IMR-90 (cell line): ENCODE data around the gene S1PR3. TPM values are rescaled to one million over a fixed set of nuclear protein-coding genes. Genes with fewer than 3 reads are reported as not detected.

Source experiments
- ATAC-seq: fragments of 200-7000 bp; cut with Tn5 transposase; 2 replicates; pipeline ENCODE4 v1.9.1; 2020; ENCODE audit warnings: low read depth, mild to moderate bottlenecking, moderate library complexity
- BruUV-seq: library from RNA; stranded (reverse); fragments of 400-500 nt; replicated peaks from 2 replicates; lab custom pipeline; 2021; lab: Mats Ljungman, UMichigan
- CTCF ChIA-PET: fragments of 300-600 bp; formaldehyde crosslinking; extraction: SDS; loops from one replicate; lab custom pipeline; 2021; ENCODE audit warnings: antibody characterized with exemption; lab: Yijun Ruan, JAX
- POLR2A ChIA-PET: fragments of 300-600 bp; sonication (Branson Sonifier 250); formaldehyde crosslinking; loops from one replicate; lab custom pipeline; 2022; ENCODE audit warnings: antibody characterized with exemption; ENCODE audit not compliant: unreplicated experiment; lab: Charles Lee
- DNase-seq: peaks from one replicate; pipeline ENCODE4 v3.0.0; 2013
- H2AFZ ChIP-seq: replicated peaks from 2 replicates; pipeline ENCODE3; 2013; ENCODE audit warnings: low read length, mild to moderate bottlenecking; ENCODE audit not compliant: poor library complexity
- H2AK5ac ChIP-seq: 2 replicates; pipeline ENCODE4 v1.6.1; 2013; ENCODE audit warnings: low read depth, low read length, inconsistent platforms
- H2AK9ac ChIP-seq: replicated peaks from 2 replicates; pipeline ENCODE3; 2013; ENCODE audit warnings: mild to moderate bottlenecking, low read depth, low read length, moderate library complexity; ENCODE audit not compliant: poor library complexity
- H2BK120ac ChIP-seq: 2 replicates; pipeline ENCODE4 v1.6.1; 2013; ENCODE audit warnings: low read depth, low read length, inconsistent platforms
- H2BK15ac ChIP-seq: 3 replicates; pipeline ENCODE4 v1.6.1; 2013; ENCODE audit warnings: low read depth, low read length, inconsistent platforms
- H2BK20ac ChIP-seq: 2 replicates; pipeline ENCODE4 v1.6.1; 2013; ENCODE audit warnings: low read depth, mild to moderate bottlenecking, inconsistent platforms, low read length, moderate library complexity
- H2BK5ac ChIP-seq: 2 replicates; pipeline ENCODE4 v1.6.1; 2013; ENCODE audit warnings: mild to moderate bottlenecking, low read depth, low read length, inconsistent platforms; ENCODE audit not compliant: poor library complexity, severe bottlenecking
- H3K14ac ChIP-seq: replicated peaks from 2 replicates; pipeline ENCODE4 v1.6.1; 2013; ENCODE audit warnings: low read depth, low read length, inconsistent platforms
- H3K18ac ChIP-seq: 2 replicates; pipeline ENCODE4 v1.6.1; 2013; ENCODE audit warnings: low read depth, low read length, control low read depth
- H3K23ac ChIP-seq: 2 replicates; pipeline ENCODE4 v1.6.1; 2013; ENCODE audit warnings: low read depth, low read length, inconsistent platforms
- H3K27ac ChIP-seq: 2 replicates; pipeline ENCODE4 v1.5.1; 2013; ENCODE audit warnings: mild to moderate bottlenecking, control low read depth, low read length; ENCODE audit not compliant: insufficient read depth
- H3K27me3 ChIP-seq: 2 replicates; pipeline ENCODE4 v1.6.1; 2013; ENCODE audit warnings: low read length; ENCODE audit not compliant: control insufficient read depth, insufficient read depth
- H3K36me3 ChIP-seq: 2 replicates; pipeline ENCODE4 v1.6.1; 2013; ENCODE audit warnings: low read length, mixed read lengths; ENCODE audit not compliant: control insufficient read depth, insufficient read depth
- H3K4ac ChIP-seq: 2 replicates; pipeline ENCODE4 v1.6.1; 2013; ENCODE audit warnings: low read depth, low read length, inconsistent platforms
- H3K4me1 ChIP-seq: 2 replicates; pipeline ENCODE4 v1.6.1; 2013; ENCODE audit warnings: low read length, mixed read lengths; ENCODE audit not compliant: control insufficient read depth, insufficient read depth
- H3K4me2 ChIP-seq: 2 replicates; pipeline ENCODE4 v1.6.1; 2013; ENCODE audit warnings: low read depth, mild to moderate bottlenecking, control low read depth, low read length, moderate library complexity
- H3K4me3 ChIP-seq: 2 replicates; pipeline ENCODE4 v1.5.1; 2013; ENCODE audit warnings: low read depth, mild to moderate bottlenecking, control low read depth, low read length, moderate library complexity; ENCODE audit not compliant: insufficient read depth
- H3K56ac ChIP-seq: 2 replicates; pipeline ENCODE4 v1.6.1; 2013; ENCODE audit warnings: low read length, inconsistent platforms; ENCODE audit not compliant: insufficient read depth; ENCODE audit errors: extremely low read depth
- H3K79me1 ChIP-seq, 2 experiments: 2 replicates each; pipeline ENCODE4 v1.6.1; 2013; ENCODE audit warnings: low read length in 2 of 2, inconsistent platforms in 1 of 2, low read depth in 1 of 2
- H3K9ac ChIP-seq: 2 replicates; pipeline ENCODE4 v1.6.1; 2013; ENCODE audit warnings: low read depth, low read length, control low read depth
- H3K9me1 ChIP-seq: 2 replicates; pipeline ENCODE4 v1.6.1; 2013; ENCODE audit warnings: low read length, inconsistent platforms; ENCODE audit not compliant: insufficient read depth
- H3K9me3 ChIP-seq: 2 replicates; pipeline ENCODE4 v1.6.1; 2013; ENCODE audit warnings: low read length; ENCODE audit not compliant: control insufficient read depth, insufficient read depth
- H4K20me1 ChIP-seq: 2 replicates; pipeline ENCODE4 v1.6.1; 2013; ENCODE audit warnings: low read length, inconsistent platforms; ENCODE audit not compliant: insufficient read depth
- H4K5ac ChIP-seq: 2 replicates; pipeline ENCODE4 v1.6.1; 2013; ENCODE audit warnings: mild to moderate bottlenecking, low read depth, low read length, control low read depth
- H4K8ac ChIP-seq, 2 experiments: 2 replicates each; pipeline ENCODE4 v1.6.1; 2013; ENCODE audit warnings: low read depth in 2 of 2, low read length in 2 of 2, control low read depth in 1 of 2, inconsistent platforms in 1 of 2
- H4K91ac ChIP-seq: 2 replicates; pipeline ENCODE4 v1.6.1; 2013; ENCODE audit warnings: low read depth, low read length, inconsistent platforms; ENCODE audit not compliant: insufficient read depth
- BHLHE40 ChIP-seq: fragments of 150-350 bp; IDR thresholded peaks from 2 replicates; pipeline ENCODE4 v1.6.1; 2016; ENCODE audit warnings: mild to moderate bottlenecking, low read depth, low read length
- CEBPB ChIP-seq: IDR thresholded peaks from 2 replicates; pipeline ENCODE4 v1.6.1; 2012; ENCODE audit warnings: low read depth, low read length, improper control_type of control experiment
- CHD1 ChIP-seq: IDR thresholded peaks from 2 replicates; pipeline ENCODE4 v1.6.1; 2012; ENCODE audit warnings: low read depth, low read length, improper control_type of control experiment
- CTCF ChIP-seq: conservative IDR thresholded peaks from 2 replicates; pipeline ENCODE4 v1.5.1; 2012; ENCODE audit warnings: mild to moderate bottlenecking, low read depth, low read length, improper control_type of control experiment
- ELK1 ChIP-seq: fragments of 150-350 bp; IDR thresholded peaks from 2 replicates; pipeline ENCODE4 v1.6.1; 2016; ENCODE audit warnings: low read depth, mild to moderate bottlenecking, low read length, moderate library complexity, borderline replicate concordance
- FOS ChIP-seq: fragments of 150-350 bp; IDR thresholded peaks from 2 replicates; pipeline ENCODE4 v1.6.1; 2016; ENCODE audit warnings: low read depth, low read length
- MAFK ChIP-seq: IDR thresholded peaks from 2 replicates; pipeline ENCODE4 v1.6.1; 2012; ENCODE audit warnings: low read depth, low read length, improper control_type of control experiment
- MAZ ChIP-seq: IDR thresholded peaks from 2 replicates; pipeline ENCODE4 v1.6.1; 2012; ENCODE audit warnings: low read depth, mild to moderate bottlenecking, low read length, improper control_type of control experiment, moderate library complexity, borderline replicate concordance
- MXI1 ChIP-seq: IDR thresholded peaks from 2 replicates; pipeline ENCODE4 v1.6.1; 2012; ENCODE audit warnings: low read depth, mild to moderate bottlenecking, low read length, moderate library complexity, borderline replicate concordance
- NFE2L2 ChIP-seq: fragments of 150-350 bp; IDR thresholded peaks from 2 replicates; pipeline ENCODE4 v1.6.1; 2016; ENCODE audit warnings: low read depth, mild to moderate bottlenecking, low read length
- POLR2A ChIP-seq: IDR thresholded peaks from 2 replicates; pipeline ENCODE4 v1.6.1; 2012; ENCODE audit warnings: mild to moderate bottlenecking, low read depth, low read length
- RAD21 ChIP-seq: IDR thresholded peaks from 2 replicates; pipeline ENCODE4 v1.6.1; 2012; ENCODE audit warnings: low read length, improper control_type of control experiment
- RCOR1 ChIP-seq: IDR thresholded peaks from 2 replicates; pipeline ENCODE4 v1.6.1; 2012; ENCODE audit warnings: mild to moderate bottlenecking, low read length, improper control_type of control experiment; ENCODE audit not compliant: insufficient replicate concordance
- RFX5 ChIP-seq: IDR thresholded peaks from 2 replicates; pipeline ENCODE4 v1.8.0; 2012; ENCODE audit warnings: low read depth, mild to moderate bottlenecking, low read length, moderate library complexity
- SMC3 ChIP-seq: fragments of 150-350 bp; IDR thresholded peaks from 2 replicates; pipeline ENCODE4 v1.6.1; 2016; ENCODE audit warnings: low read depth, mild to moderate bottlenecking, antibody characterized with exemption, low read length, moderate library complexity
- USF2 ChIP-seq: fragments of 150-350 bp; IDR thresholded peaks from 2 replicates; pipeline ENCODE4 v1.6.1; 2017; ENCODE audit warnings: mild to moderate bottlenecking, antibody characterized with exemption, low read length, low read depth
- WGBS, 2 experiments: methylation state at CpG; one replicate each; pipeline versions ENCODE4 v1.1.5 to v1.1.7; 2013; ENCODE audit warnings: missing lambda C conversion rate in 2 of 2; ENCODE audit not compliant: insufficient read length in 1 of 2; ENCODE audit errors: extremely low coverage in 2 of 2; 5-methylcytosine and 5-hydroxymethylcytosine counted together
- dilution Hi-C: fragments of 300-500 bp; cut with HindIII; formaldehyde crosslinking; loops from one replicate; pipeline ENCODE4 v1.14.3; 2018; ENCODE audit warnings: low sequenced_read_pairs; ENCODE audit not compliant: unreplicated experiment
- in situ Hi-C: fragments of 300-500 bp; cut with MboI; formaldehyde crosslinking; loops from 3 replicates; pipeline ENCODE4 v1.14.3; 2019; ENCODE audit warnings: low sequenced_read_pairs, inconsistent platforms, mixed read lengths
- intact Hi-C: fragments of 100-400 bp; cut with micrococcal nuclease; formaldehyde crosslinking; loops from 2 replicates; pipeline ENCODE4 v1.10.0; 2022
- polyA plus RNA-seq, 3 experiments: library from polyadenylated mRNA; depleted of rRNA; stranded (reverse); fragments of >200 nt; gene quantifications; 2 replicates each; pipeline ENCODE4 v1.2.3, GENCODE V29; 2012; ENCODE audit warnings: low replicate concordance in 1 of 3
- total RNA-seq: library from RNA; depleted of rRNA; stranded (reverse); fragments of >200 nt; gene quantifications from 2 replicates; pipeline ENCODE4 v1.2.3, GENCODE V29; 2012

S1PR3 gene
- total and polyA plus RNA-seq, 2 of the 4 experiments (the other 2 are of a cell fraction): 28.4 to 28.7 TPM

- no peak overlapping the region for H3K23ac ChIP-seq
- 100% methylated on average over 1 of the region's 9 CpGs; no CpG with 5 or more reads in 1 of the 2 experiments for WGBS, 2 experiments
- no peak overlapping the region for H3K18ac ChIP-seq
- H2AK9ac ChIP-seq: no peak overlapping the region
- BruUV-seq: no TSS peak
- TF ChIP-seq RFX5 (no peak), ELK1 (no peak), SMC3 (no peak), NFE2L2 (no peak), MAZ (no peak), USF2 (no peak), RAD21 (no peak), MXI1 (no peak), MAFK (no peak), POLR2A (no peak), CEBPB (no peak), RCOR1 (no peak), CTCF (no peak), CHD1 (no peak), FOS (no peak), BHLHE40 (no peak)
- CTCF ChIA-PET: no interaction called here
- 0 out of 2 replicates have a peak, but pooled peaks cover 5% of the 10 kb centered on the region for H3K9me1 ChIP-seq
- H3K4ac ChIP-seq: no peak overlapping the region
- peaks cover 6% of the 10 kb centered on the region; the same call in 1 of the 2 replicates for H4K20me1 ChIP-seq
- dilution Hi-C loops (no loop called here), in situ Hi-C loops (loop anchor here (10.0 to 25.0 kb wide), 3 partner anchors 811 to 1318 kb away; partner anchors contain the start of gene CDK20), intact Hi-C loops (loop anchor here (5.0 kb wide), 1 partner anchor 172 kb away; the partner anchor contains the start of gene SHC3)
- no peak overlapping the region for H2BK5ac ChIP-seq
- no peaks in the 10 kb centered on the region for H3K27me3 ChIP-seq
- no peak overlapping the region for H4K8ac ChIP-seq
- no peak for ATAC-seq
- no peak overlapping the region for H3K14ac ChIP-seq
- no peak overlapping the region for H3K4me3 ChIP-seq
- no peak overlapping the region for H2AFZ ChIP-seq
- H3K4me2 ChIP-seq: no peak overlapping the region
- no peak for DNase-seq
- POLR2A ChIA-PET: no interaction called here
- H2BK120ac ChIP-seq: no peak overlapping the region
- no peak overlapping the region for H3K56ac ChIP-seq
- no peaks in the 10 kb centered on the region for H3K9me3 ChIP-seq
- H2BK20ac ChIP-seq: no peak overlapping the region
- no peak overlapping the region for H3K9ac ChIP-seq
- H2BK15ac ChIP-seq: no peak overlapping the region
- peaks cover 6% of the 10 kb centered on the region; the same call in 1 of the 2 replicates for H3K4me1 ChIP-seq
- no peak overlapping the region for H2AK5ac ChIP-seq
- no peak overlapping the region for H4K91ac ChIP-seq
- no peak overlapping the region for H3K27ac ChIP-seq
- H3K36me3 ChIP-seq: peaks cover 33% of the 10 kb centered on the region
- peaks cover 3 to 15% of the 10 kb centered on the region in 2 experiments; a peak in 2 of 4 replicates for H3K79me1 ChIP-seq
- no peak overlapping the region for H4K5ac ChIP-seq
These were observed 14.1 kb downstream of the S1PR3 start for GRCh38 chr9:89005323-89005722.
